NCI-H2227 treated with DMSO at 0.1 percent for 48 hours (cell line): ENCODE data around the gene PRKCE.
A peak's percentile ranks its signal among the peaks of the same experiment; 100 is the strongest.

Source experiments
- DNase-seq: peaks from one replicate; lab custom pipeline; 2025; lab: John Stamatoyannopoulos, UW

PRKCE gene

DNA sequence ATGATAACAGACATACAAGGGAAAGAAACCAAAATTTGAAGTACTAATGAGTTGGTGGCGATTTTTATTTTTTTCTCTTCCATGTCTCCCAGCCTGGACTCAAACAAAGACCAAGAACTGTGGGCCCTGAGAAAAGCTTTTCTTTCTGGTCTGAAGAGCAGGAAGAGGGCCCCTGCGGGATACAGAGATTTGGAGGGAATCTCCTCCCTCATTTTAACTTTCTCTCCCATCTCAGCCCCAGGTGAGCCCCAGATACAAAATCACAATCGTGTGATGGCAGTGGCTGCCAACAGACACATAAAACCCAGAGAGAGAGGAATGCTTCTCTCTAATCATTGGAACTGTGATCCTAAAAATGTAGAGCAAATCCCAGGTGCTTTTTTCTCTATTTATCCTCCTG, 19.5 kb upstream of the PRKCE start:
- DNase-seq = no peak

- no peak for DNase-seq
These were observed 17.3 kb upstream of the PRKCE start for GRCh38 chr2:45634223-45634622.

DNA sequence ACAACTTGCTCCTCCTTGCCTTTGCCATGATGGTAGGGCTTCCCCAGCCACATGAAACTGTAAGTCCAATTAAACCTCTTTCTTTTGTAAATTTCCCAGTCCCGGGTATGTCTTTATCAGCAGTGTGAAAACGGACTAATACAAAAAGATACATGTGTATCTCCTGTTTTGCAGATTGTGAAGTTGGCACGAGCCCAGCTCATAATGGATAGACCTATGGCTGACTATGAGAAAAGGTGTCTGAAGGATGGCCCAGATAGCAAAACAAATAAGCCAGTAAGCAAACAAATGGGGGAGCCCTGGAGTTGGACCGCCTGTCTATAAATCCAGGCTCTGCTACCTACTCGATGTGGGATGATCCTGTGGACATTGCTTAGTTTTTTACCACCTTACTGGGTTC, 15.5 kb upstream of the PRKCE start:
- no peak for DNase-seq

- no peak for DNase-seq
These were observed 14.0 kb upstream of the PRKCE start for GRCh38 chr2:45637440-45637839.

DNA sequence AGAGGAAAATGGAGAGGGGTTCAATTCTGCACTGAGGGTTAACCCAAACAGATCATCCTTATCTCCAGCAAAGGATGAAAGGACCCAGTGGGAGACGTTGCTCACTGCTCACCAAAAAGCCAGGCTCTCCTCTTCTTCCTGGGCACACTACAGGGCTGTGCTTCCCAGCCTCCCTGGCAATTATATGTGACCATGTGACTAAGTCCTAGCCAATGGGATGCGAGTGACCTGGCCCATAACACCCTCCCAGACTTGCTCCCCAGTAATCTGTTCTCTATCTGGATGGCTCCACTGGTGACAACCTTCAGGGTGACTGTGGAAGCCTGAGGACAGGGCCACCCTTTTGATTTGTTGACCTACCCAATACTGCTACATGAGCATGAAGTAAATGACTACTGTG, 10.9 kb upstream of the PRKCE start:
- DNase-seq = no peak

GRCh38 chr2:45643095-45643494, 8.4 kb upstream of the PRKCE start:
- no peak for DNase-seq

DNA sequence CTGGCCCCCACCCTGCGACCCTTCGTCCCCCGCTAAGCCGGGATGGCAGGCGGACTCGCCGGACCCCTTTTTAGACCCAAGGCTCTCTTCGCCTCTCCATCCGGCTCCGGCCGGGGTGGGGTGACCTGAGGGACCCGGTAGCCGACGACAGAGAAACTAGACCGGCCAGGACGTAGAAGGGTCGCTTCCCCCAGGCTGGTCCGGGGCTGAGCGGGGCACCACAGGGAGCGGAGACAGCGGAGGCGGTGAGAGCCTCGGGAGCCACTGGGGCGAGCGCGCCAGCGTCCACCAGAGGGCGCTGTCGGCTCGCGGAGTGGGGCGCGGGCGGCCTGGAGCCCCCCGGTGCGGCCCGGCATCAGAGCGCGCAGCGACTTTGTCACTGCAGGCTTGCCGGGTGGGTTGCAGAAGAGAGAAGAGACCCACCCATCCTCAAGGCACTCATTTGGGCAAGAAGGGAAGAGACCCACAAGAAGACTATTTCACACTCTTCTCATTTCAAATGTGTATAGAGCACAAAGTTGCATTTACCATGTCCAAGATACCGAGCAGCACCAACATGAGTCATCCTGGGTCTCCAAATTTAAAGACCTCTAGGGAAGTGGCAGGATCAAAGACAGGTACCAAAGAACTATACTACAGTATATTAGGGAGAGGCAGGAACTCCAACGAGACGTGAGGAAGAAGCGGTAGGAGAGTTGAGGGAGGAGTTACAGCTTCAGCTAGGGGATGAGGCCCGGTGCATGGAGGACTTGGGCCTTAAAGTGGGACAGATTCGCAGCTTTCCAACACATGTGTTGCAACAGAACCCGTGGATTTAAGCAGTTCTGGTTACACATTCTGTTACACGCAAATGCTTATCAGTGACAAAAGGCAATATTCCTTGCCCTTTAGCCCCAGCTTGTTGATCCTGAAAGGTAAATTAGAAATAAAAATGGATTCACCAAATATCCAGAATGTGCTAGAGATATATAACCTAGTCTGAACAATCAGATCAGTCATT, 7.6 kb upstream of the PRKCE start:
- DNase-seq = peak; percentile 65

DNA sequence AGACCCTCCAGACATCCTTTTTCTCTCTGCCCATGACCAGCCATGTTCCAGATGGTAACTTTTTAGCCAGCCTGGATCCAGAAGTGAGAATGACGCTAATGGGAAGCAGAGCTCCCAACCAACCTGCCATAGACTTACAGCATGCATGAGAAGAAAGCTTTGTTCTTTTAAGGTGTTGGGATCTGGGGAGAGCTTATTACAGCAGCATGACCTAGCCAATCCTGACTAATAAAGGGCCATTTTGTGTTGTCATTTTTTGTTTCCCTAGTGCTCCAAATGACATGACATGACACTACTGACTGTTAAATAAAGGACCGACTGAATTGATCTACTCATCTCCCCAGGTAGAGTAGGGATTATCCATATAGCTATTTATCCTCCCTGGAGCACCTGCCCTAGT, 5.2 kb upstream of the PRKCE start:
- no peak for DNase-seq

GRCh38 chr2:45647356-45647755, 4.1 kb upstream of the PRKCE start:
- DNase-seq = no peak

DNA sequence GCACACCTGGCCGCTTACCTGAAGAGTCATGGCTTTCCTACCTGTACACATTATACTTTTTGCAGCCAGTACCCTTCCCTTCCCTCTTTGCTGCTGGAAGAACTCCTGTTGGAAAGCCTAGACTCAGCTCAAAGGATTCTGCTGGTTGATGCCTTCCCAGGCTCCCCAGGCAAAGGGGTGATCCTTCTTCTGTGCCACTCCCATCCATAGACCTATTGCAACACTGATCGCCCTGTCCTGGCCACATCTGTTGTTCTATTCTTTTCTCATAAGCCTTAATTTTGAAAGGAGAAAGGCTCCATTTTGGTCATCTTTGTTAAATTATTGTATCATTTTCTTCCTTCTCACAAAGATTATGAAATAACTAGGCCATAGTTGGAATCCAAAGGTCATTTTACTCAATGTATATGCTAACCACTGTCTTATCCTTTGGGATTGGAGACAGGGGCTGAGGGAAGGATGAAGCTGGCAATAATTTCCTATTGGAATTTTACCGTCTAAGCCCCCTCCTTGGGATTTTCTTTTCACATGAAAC, 3.4 kb upstream of the PRKCE start:
- no peak for DNase-seq

- no peak for DNase-seq
These were observed 2.8 kb upstream of the PRKCE start for GRCh38 chr2:45648636-45649035.

- DNase-seq = peak; percentile 23
These were observed 2.0 kb upstream of the PRKCE start for GRCh38 chr2:45649462-45649857.

DNA sequence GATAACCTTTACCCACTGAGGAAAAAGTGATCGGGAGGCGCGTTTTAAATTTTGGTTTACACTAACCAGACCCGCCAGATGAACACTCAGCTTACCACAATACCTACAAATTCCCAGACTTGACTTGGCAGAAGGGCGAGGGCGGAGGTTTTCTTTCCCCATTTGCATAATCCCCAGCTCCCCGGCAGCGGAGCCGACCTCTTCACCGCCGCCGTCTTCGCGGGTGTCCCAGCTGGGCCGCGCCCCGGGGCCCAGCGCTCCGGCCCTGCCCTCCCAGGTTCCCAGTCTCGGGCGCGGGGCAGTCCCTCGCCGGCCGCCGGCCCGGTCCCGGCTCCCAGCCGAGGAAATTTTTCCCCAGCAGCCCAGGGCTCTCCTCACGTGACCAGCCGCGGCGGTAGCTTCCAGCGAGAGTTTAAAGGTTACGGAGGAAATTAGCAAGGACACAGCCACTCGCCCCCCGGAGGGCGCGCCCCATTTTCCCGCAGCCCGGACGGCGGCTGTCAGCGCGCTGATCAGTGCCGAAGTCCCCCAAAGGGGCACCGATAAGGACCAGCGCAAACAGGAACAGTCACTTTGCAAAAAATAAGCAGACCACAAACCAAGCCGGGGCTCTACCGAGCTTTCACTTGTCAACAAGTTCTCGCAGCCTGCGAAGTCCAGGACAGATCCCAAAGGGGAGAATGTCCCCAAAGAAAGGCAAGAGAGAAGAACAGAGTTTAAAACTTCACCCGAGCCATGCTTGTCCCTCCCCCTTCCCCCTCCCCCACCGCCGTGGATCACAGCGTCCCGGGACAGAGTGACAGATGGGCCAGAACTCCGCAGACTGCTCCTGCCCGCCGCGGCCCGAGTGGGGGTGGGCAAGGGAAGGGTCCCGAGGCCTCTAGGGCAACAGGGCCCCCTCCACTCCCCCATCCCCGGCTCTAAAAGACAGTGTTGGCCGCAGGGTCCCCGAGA, 1.3 kb upstream of the PRKCE start:
- peak; percentile 14 for DNase-seq

DNA sequence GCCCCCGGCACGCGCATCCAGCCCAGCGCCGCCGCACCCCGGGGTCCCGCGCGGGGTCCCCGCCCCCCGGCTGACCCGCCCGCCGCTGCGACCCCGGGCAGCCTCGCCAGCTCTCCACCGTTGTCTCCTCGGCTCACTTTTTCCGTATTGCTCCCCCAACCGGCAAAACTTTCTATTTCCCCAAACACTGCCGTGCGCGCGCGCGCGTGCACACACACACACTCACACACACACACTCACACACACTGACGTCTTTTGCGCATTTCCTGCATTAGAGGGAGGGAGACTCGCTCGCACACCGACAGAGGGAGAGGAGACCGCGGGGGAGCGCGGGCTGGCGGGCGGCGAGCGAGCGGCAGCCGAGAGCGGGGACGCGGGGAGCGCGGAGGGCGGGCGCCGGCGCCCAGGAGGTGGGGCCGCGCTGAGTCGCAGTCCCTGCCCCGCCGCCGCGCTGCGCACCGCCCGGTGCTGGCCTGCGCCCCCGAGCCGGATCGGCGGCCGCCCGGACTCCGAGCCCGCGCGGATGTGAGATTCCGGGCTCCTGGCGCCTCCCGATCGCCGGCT, 542 bp upstream of the PRKCE start:
- DNase-seq = peak; percentile 88

DNA sequence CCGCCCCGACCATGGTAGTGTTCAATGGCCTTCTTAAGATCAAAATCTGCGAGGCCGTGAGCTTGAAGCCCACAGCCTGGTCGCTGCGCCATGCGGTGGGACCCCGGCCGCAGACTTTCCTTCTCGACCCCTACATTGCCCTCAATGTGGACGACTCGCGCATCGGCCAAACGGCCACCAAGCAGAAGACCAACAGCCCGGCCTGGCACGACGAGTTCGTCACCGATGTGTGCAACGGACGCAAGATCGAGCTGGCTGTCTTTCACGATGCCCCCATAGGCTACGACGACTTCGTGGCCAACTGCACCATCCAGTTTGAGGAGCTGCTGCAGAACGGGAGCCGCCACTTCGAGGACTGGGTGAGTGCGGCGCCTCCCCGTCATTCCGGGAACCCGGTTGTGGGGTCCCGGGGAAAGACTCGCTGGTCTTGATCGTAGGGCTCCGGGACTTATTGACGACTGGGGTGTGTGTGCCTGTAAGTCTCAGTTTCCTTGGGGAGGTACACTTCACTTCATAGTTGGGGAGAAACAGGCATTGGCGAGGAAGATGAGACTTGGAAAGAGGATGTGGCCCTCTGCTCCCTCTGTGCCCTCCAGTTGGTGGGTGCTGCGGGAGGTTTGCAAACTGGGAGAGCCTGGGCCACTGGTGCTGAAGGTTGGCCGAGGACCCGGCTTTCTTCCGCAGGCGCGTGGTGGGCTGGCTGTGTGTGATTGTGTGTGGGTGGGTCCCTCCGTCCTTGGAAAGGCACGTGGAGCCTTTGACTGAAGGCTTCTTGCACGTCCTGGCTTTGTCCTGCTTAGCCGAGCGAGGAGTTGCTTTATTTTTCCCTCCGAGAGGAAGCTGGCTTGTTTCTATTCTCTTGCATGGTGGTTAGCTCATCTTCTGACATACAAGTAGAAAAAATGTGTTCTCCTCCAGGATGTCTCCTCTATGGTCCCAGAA, 886 bp downstream of the PRKCE start:
- peak; percentile 55 for DNase-seq

DNA sequence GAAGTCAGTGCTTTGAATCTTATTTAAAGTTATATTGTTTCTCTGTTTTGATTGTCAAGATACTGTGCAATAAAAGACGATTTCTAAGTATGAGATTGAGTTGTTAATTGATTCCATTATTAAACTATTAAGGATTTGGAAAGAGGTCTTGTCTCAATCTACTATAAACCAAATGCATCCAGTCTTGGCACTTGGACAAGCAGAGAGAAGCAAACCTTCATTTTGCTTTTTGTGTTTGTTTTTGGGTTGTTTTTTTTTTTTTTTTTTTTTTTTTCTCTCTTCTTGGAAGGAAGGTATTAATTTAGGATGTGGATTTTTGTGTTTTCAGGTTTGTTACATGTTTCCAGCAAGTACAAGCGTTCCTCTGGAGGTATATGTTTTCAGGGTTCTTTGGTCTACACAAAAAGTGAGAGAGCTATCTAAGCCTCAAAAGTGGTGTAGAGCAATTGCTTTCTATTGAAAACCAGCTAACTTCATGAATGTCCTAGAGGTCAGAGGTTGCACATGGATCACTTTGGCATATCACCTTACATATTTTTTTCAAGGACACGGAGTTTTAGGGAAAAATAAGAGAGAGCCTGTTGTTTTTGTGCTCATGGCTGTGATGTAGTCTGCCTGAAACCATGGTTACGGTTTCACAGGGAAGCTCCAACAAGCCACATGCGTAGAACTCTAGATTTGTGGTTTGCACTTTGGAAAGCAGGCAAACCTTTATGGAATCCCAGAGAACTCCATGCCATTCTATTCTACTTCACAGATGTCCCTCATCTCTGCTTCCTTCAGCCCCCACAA, 1.8 kb downstream of the PRKCE start:
- no peak for DNase-seq

DNA sequence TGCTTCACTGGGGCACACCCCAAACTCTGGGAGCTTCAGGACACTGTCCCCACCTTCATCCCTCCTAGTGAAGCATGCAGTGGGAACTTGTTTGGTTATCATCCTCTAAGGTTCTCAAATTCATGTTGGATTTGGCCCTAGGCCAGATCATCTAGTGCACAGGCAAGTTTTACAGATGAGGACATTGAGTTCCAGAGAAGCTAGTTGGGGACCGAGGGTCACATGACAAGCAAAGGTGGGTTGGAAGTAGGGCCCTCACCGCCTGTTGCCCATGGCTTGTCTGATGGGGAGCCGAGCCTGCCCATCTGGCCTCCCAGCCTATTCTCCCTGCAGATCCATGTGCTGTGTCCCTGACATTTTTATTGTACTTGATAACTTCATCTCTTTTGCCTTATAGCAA, 2.8 kb downstream of the PRKCE start:
- no peak for DNase-seq

- no peak for DNase-seq
These were observed 10.4 kb downstream of the PRKCE start for GRCh38 chr2:45661828-45662227.

DNA sequence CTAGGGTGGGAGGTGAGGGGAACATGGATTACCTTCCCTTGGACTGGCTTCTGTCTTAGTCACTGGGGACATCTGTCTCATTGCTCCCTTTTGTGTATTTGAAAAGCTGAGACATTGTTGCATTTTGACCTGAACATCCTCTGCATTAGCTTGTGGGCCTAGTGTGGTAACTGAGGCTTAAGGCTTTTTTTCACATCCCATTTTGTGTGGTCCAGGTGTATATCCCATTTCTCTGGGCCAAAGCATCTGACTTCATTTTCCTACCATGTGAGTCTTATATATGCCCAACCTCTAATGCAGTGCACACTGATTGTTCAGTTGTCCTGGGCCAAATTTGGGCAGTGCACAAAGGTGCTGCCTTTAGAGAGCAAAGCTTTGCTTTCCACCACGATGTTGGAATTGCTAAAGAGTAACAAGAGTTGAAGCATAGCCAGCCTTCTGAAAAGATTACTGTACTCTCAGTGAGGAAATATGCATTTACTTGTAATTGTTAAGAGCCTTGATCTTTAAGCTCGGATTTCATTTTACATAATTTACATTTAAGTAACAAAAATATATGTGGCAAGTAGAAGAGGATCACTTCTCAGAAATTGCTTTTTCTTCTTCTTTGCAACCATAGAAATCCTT, 13.3 kb downstream of the PRKCE start:
- no peak for DNase-seq

GRCh38 chr2:45668509-45668908, 17.0 kb downstream of the PRKCE start:
- DNase-seq = no peak
